EL (cell line): Measurements from ENCODE around the gene SOX30.

Source experiments
- DNase-seq: peaks from one replicate; pipeline ENCODE4 v3.0.0-alpha.2; 2016

SOX30 gene

DNA sequence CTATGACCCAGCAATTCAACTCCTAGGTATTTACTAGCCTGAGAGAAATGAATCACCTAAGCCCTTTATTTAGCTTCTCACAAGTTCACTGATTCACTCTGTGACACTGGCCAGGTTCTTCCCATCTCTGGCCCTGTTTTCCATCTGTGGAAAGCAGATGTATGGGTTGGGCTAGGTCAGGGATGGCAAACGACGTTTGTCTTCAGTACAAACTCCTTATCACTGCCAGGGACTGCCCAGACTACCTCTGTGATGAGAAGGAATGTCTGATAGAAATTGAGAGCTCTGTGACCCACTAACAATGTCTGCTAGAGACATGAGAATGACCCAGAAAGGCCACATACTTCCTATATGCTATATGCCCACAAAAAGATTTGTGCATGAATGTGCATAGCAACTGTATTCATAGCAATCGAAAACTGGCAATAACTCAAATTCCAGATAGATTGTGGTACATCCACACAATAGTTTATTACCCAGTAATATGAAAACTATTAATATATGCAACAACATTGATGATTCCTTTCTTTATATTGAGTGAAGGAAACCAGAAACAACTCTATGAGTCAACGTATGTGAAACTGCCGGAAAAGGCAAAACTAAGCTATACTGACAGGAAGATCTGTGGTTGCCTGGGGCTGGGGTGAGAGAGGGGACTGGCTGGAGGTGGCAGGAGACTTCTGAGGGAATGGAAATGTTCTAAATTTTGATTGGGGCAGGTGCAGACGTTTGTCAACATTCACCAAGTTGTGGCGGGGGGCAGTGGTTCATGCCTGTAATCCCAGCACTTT is 44.7 kb downstream of the SOX30 start:
- peak; percentile 70 for DNase-seq

DNA sequence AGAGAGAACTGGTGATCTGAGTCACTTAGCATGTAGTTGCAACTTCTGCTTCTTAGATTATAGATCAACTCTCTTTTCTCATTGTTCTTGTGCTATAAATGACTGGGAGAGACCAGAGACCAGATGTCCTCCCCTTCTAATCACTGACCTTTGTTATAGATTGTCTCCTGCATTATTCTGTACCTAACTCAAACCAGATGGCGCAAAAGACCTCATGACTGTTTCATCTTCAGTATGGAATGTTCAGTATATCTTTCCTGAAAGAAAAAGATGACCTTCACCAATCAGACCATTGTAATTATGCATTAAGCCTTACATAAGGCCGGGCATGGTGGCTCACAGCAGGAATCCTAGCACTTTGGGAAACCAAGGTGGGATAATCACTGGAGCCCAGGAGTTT is 46.2 kb downstream of the SOX30 start:
- DNase-seq = peak; percentile 61

DNA sequence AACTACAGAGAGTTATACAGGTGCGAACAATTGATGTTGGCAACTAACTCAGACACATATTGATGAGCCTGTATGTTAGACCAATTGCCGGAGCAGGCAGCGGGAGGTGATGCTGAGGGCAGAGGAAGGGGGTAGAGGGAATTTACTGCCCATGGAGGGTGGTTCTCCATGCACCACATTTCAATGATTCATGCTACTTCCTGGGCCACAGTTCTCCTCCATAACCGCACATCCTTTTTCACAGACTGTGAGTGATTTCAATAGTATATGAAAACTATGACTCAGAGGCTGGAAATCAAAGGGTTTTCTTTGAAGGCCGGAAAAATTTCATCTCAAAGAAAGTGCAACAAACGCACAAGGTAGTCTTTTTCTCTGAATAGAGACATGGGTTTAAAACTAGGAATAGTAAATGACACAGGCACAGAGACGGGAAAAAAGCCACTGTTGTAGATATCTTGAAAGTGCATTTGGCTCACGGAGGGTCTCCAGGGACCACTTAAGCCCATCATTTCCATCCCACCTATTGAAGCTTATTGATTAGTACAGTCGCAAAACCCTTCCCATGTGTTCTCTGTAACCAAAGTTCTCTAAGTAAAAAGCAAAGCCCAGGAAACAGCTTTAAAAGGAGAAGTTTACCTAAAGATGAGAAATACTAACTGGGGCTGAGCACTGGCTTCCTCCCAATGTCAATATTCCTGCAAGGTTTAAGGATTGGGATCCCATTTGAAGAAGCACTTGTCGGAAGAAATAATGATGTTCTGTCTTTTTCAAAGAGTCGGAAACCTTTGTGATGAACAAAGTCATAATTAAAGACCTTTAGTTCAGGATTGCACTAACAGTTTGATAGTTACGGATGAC is 48.7 kb downstream of the SOX30 start:
- DNase-seq = peak; percentile 94

DNA sequence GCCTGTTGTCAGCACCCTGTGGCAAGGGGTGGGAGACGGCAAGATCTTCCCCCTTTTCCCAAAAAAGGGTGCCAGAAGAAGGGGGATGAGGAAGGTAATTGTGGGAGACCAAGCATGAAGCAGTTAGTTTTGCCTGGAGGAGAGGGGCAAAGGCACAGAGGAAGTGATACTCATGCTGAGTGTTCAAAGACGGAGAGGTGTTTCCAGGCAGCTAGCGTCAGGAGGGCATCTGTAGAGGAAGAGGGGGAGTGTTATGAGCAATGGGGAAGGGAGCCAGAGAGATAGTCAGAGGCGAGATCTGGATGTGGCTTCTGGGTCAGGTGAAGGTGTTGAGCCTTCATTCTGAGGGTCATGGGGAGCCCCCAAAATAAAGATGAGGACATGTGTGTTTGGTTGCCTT is 49.7 kb downstream of the SOX30 start:
- DNase-seq = peak; percentile 60

DNA sequence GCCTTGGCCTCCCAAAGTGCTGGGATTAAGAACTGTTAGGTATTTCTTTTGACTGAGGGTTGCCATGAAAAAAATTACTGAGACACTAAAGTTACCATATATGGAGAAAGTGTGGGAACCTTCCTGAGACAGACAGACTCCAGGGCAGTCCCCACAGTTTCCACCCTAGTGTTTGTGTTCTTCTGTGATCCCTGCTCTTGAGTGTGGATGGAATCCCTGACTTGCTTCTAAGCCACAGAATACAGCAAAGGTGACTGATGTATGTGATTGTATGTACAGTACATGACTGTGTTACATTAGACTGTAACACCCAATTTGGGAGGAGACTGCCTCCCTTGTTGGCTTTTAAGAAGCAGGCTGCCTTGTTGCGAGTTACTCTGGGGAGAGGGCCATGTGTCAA is 52.0 kb downstream of the SOX30 start:
- no peak for DNase-seq

DNA sequence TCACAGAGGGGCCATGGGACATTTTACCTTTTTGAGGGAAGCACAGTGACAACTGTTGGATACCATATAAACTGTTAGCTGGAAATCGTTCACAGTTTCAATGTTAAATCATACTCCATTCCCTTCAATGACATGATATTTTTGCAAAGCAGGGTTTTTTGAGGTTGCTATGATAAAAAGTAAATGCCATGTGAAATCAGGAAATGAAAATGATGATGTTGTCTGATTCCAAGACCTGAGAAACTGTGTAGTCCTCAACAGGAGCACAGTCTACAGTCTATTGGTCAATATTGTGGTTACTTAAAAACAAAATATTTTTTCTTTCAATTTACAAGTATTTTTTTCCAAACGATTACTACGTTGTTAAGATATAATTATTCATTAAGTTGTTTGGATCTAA is 52.7 kb downstream of the SOX30 start:
- DNase-seq = no peak

DNA sequence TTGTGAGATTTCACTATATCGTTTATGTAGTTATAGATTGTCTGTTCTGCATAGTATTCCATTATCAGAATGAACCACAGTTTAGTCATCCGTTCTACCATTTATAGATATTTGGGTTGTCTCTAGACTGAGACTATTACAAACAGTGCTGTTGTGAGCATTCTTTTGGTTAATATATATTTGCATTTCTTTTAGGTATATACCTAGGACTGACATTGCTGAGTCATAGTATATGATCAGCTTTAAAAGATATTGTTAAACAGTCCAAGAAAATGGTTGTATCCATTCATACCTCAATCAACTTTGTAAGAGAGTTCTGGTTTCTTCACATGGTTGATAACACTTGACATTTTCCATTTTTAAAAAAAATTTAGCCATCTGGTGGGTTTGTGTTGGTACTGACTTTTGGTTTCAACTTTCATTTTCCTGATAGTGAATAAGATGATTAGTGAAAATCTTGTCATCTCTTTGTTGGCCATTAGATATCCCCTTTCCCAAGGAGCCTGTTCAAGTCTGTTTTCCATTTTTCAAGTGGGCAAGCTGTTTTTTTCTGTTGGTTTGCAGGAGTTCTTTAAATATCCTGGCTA is 53.8 kb downstream of the SOX30 start:
- no peak for DNase-seq

DNA sequence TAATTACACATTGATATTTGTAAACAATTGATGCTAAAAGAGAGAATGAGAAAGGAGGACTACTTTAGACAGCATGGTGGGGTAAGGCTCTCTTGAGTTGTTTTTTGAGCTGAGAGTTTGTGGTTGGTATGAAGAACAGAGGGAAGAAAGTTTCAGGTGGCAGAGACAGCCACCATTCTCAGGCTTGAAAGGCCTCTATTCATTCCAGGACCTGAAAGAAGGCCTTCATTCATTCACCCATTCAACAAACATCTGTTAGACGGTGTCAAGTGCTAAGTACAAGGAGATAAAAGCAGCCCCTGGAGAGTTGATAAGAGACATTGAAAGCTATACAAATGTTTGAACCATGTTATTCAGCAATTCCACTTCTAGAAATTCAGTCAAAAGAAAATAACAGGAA is 55.0 kb downstream of the SOX30 start:
- no peak for DNase-seq

DNA sequence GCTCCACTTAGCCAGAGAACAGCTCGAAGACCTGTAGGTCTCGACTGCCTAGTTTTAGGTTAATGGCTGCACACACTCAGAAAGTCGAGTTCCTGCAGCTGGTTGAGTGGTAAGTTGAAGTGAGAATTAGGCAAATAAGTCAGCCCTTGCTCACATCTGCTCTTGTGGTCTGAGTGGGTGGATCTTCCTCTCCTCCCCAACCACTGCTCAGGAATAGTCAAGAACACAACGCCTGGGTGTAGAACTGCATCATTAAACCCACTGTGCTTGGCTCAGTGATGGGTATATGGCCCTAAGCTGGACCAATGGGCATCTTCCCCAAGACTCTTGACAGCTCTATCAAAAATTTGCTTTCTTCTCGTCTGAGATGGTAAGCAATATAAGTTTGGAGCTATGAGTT is 55.8 kb downstream of the SOX30 start:
- DNase-seq = no peak

DNA sequence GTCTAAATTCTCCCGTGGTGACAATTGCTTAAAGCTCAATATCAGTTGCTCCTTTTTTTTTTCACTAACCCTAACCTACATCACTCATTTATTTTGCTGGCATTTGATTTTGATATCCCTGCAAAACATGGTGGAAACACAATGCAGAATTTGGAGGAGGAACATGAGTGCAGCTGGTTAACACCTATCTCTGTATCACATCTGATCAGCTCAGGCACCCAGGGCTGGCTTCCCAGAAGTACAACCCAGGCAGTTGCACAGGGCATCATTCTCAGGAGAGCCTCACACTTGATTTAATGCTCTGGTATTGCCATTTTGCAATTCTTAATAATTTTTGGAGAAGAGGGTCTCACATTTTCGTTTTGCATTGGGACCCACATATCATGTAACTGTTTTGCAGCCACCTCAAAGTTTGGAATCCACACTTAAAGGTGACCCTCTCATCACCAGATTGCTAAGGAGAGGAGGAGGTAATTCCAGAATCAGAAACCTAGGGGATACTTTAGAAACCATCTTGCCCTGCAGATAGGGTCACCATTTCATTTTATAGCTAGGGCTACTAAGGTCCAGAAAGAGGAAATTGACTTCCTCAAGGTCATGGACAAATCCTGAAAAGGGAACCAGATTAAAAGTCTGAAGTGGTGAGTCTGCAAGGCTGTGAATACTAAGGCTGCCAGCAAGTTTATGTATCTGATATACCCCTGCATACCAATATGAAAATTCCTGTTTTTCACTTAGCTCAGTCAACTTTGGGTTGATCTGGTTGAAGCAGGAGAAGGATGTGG is 57.4 kb downstream of the SOX30 start:
- DNase-seq = no peak

DNA sequence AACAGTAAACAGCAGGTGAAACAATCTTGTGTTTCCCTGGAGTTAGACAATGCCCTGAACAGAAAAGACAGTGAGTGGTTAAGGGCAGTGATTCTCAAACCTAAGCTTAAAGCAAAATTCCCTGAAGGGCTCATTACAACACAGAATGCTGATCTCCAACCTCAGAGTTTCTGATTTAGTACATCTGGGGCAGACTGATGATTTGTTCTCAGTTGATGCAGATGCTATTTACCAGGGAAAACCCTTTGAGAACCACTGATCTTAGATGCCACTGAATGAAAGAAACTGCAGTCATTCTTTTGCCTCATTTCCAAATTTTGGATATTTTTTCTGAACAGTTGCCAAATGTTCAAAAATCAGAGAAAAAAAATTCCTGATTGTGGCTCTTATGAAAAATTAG is 58.0 kb downstream of the SOX30 start:
- DNase-seq = no peak

DNA sequence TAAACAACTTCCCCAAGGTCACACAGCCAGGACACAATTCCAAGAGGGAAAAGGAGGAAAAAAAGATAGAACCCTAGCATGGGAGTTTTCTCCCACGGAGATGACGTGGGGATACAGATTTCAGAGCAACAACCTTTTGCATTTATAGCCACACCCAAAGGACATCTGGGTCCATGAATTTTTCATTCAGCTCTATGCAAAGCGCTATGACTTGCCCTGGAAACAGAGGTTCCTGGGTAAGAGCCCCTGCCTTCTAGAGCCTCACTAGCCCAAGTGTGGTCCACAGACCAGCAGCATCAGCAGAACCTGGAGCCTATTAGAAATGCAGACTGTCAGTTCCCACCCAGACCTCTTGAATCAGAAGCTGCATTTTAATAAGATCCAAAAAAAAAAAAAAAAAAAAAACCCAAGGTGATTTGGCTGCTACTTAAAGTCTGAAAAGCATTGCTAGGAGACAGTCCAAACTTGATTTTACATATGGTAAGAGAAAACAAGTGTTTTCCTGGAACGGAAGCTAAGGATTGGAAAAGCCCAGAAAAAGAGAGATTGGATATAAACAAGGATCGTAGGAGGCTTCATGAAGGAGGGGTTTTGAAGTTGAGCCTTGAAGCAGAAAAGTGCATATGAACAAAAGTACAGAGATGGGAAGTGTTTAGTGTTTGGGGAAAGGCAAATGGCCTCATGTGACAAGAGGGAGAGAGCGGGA is 59.0 kb downstream of the SOX30 start:
- no peak for DNase-seq

DNA sequence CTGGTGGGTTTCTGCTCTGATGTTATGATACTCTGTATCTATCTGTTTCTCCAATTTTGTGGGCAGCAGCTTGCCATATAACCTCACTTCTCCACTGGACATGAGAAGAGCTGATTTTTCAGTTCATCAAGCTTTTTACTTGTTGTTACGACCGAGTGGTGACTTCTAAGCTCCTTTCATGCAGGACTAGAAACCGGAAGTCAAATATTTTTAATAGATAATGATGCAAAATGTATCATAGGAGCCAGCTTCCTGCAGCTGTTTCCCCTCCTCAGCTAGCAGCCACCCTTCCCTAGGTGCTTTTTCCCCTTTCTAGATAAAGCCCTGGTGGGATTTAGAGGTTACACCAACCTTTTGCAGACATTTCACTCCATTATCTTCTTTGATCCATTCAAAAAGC is 59.6 kb downstream of the SOX30 start:
- no peak for DNase-seq

DNA sequence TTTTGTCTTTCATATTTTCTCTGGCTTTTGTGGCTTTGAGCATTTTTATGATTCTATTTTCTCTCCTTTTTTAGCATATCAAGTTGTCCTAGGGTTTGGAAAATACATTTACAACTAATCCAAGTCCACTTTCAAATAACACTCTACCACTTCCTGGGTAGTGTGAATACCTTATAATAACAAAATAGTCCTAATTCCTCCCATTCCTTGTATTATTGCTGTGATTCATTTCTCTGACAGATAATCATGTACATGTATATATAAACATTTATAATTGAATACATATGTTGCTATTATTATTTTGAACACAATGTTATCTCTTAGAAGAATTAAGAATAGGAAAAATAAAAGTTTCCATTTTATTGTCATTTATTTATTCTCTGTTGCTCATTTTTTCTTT is 61.8 kb downstream of the SOX30 start:
- DNase-seq = peak; percentile 15

DNA sequence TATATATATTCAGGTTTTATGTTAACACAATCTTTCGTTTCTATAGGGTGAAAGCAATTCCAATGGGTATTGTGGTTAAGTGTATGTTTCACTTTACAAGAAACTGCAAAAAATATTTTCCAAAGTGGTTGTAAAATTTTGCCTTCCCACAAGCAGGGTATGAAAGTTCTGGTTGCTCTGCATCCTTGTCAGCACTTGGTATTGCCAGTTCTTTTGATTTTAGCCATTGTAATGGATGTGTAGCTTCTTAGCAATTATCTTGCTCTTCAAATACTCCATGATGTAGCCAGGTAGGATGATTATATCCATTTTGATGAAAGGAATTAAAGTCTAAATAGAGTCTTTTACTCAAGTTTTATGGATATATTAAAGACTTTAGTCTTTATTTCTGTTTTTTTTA is 67.6 kb downstream of the SOX30 start:
- DNase-seq = no peak

DNA sequence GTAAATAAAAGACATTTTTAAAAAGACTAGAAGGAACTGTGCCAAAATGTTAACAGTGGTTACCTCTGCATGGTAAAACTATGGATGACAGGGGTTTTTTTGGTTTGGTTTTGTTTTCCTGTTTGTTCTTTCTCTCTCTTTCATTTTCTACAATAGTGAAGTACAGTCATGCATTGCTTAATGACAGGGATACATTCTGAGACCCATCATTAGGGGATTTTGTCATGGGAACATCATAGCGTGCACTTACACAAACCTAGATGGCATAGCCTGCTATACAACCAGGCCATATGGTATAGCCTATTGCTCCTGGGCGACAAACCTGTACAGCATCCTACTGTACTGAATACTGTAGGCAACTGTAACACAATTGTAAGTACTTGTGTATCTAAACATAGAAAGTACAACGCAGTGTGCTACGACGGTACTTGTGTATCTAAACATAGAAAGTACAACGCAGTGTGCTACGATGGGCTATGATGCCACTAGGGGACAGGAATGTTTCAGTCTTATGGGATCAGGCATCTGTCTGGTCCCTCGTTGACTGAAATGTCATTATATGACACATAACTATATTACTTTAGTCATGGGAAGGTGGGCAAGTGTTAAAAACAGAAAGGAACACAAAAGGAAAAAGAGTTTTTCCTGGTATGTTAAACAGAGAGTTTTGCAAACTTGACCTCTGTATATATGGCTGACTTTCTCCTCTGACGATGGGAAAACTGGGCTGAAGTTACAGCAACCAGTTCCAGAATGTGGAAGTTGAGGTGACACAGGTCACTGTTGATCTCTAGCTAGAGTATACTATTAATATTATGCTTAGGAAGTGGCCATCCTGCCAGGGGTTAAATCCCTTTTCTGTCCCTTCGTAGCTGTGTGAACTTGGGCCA is 69.3 kb downstream of the SOX30 start:
- DNase-seq = no peak

DNA sequence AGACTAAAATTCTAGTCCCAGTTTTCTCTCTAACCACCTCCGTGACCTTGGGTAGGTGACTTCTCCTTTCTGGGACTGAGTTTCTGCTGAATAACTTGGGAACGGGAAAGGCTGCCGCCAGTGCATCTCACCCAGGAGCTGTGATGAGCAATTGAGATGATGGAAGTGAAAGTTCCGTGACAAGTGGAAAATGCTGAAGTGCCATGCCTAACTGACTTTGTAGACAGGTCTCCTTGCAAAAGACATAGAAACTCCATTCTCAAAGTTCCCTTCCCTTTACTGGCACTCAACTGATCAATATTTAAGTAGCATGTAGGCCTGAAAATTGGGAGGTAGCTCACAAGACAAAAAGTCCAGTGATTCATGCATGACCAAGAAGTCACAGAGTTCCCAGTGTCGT is 70.3 kb downstream of the SOX30 start:
- no peak for DNase-seq

DNA sequence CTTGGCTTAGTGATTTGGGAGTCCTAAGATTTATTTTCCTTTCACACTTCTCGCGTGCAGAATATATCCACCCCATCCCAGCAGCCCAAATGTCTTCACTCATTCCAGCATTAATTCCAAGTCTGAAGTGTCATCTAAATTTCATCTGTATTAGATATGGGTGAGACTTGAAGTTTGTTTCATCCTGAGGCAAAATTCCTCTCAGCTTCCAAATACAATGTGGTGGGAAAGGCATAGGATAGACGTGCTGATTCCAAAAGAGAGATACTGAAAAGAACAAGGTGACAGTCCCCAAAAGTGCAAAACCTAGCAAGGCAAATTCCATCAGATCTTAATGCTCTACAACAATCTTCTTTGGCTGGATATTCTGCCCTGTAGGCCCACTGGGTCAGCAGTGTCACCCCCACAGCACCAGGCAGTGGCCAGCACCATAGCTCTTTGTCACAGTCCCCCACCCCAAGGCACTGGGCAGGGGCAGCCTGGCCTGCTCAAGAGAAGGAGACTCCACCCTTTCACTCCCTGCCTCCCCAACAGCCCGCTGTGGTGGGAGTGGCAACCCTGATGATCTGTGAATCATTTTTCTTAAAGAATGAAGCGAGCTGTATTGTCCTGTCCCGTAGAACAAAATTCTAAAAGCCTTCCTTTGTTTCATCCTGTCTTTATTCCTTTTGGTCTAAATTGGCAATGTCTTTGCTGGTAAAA is 74.0 kb downstream of the SOX30 start:
- DNase-seq = no peak

DNA sequence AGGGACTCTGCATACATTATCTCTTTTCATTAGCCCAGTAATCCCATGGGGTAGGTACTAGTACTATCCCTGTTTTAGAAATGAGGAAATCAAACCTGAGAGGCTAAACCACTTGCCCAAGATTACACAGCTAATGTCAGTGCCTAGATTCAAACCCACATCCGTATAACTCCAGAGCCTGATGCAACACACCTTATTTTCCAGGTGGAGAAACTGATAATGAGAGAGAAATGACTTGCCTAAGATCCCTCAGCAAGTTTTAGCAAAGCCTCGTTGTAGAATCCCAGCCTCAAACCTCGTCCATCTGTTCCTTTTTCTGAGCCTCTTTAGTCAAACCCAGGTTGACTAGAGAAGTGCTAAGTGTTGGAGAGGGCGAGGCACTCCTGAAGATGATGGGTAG is 75.6 kb downstream of the SOX30 start:
- DNase-seq = no peak
